Measurements from ENCODE around the gene RASGRF1.

- TF ChIP-seq CTCF (IDR thresholded peaks at IDR 0.05 in 4 of 5, conservative IDR thresholded peaks at IDR 0.05 in 1 of 5) (no peak), POLR2A (IDR thresholded peaks at IDR 0.05) (no peak)
These were observed 87.3 kb downstream of the RASGRF1 start for GRCh38 chr15:79003301-79003700.
